PFSK-1 (cell line): ENCODE data around the gene FLCN.

Experiments used
- FOXP2 ChIP-seq: optimal IDR thresholded peaks from 2 replicates; pipeline ENCODE3; 2011; ENCODE audit warnings: borderline replicate concordance, control low read depth, inconsistent platforms; ENCODE audit not compliant: insufficient read depth; ENCODE audit errors: extremely low read length, extremely low read depth
- REST ChIP-seq, 2 experiments: IDR thresholded peaks; 2 replicates each; pipeline versions ENCODE4 v1.6.1 to v1.8.0; 2011 to 2012; ENCODE audit warnings: low read depth in 2 of 2, low read length in 2 of 2, control low read depth in 1 of 2, inconsistent platforms in 1 of 2, mild to moderate bottlenecking in 1 of 2, moderate library complexity in 1 of 2; ENCODE audit not compliant: insufficient read depth in 1 of 2
- TAF1 ChIP-seq: IDR thresholded peaks from 2 replicates; pipeline ENCODE4 v1.6.1; 2012; ENCODE audit warnings: low read length, control low read depth, borderline replicate concordance; ENCODE audit not compliant: insufficient read depth

GRCh38 chr17:17175917-17176316 lies 61.1 kb downstream of the FLCN start:
- TF ChIP-seq REST (IDR thresholded peaks at IDR 0.05; ENCODE audit: insufficient read depth in 1 of 2, low read depth in 2 of 2, low read length in 2 of 2), result no peak
- no peak for TF ChIP-seq FOXP2
- no peak for TF ChIP-seq TAF1
